ENCODE data around the gene PCDHGA7.
"Not testable (repeated sequence)": the region's sequence is repeated elsewhere in the genome, so short reads cannot be mapped to it uniquely, and the experiment has no call there.

Gene PCDHGA7

DNA sequence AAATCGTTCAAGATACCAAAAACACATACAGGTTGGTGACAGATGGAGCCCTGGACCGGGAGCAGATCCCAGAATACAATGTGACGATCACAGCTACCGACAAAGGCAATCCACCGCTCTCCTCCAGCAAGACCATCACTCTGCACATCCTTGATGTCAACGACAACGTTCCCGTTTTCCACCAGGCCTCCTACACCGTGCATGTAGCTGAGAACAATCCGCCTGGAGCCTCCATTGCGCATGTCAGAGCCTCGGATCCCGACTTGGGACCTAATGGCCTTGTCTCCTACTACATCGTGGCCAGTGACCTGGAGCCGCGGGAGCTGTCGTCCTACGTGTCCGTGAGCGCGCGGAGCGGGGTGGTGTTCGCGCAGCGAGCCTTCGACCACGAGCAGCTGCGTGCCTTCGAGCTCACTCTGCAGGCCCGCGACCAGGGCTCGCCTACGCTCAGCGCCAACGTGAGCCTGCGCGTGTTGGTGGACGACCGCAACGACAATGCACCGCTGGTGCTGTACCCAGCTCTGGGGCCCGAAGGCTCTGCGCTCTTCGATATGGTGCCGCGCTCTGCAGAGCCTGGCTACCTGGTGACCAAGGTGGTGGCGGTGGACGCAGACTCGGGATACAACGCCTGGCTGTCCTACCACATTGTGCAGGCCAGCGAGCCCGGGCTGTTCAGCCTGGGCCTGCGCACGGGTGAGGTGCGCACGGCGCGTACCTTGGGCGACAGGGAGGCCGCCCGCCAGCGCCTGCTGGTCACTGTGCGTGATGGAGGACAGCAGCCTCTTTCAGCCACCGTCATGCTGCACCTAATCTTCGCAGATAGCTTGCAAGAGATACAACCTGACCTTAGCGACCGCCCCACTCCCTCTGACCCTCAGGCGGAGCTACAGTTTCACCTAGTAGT is 10.7 kb upstream of the PCDHGA7 start:
- peak overlapping the region; percentile 23 to 75 for H3K4me3 ChIP-seq (ENCODE audit: low read depth in 1 of 2, low read length in 2 of 2)

DNA sequence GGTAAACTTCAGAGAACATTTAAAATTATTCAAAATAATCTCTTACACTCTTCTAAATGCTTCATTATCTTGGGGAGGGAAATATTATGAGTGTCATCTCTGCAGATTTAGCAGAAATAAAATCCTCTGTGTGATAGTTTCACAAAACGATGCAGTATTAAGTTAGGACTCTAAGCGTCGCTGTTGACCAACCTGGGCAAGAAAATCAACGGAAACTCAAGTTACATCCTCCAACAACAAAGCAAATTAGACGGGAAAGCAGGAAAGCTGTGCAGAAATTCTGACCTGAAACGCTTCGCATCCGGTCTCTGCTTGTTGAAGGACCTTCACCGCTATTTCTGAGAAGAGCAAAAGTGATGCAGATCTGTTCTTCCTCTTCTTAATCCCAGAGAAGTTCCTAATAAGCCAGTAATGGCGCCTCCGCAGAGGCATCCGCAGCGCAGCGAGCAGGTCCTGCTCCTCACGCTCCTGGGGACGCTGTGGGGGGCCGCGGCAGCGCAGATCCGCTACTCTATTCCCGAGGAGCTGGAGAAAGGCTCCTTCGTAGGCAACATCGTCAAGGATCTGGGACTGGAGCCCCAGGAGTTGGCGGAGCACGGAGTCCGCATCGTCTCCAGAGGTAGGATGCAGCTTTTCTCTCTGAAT is 8.7 kb upstream of the PCDHGA7 start, which contains the start of gene PCDHGA6:
Gene PCDHGA6, plus strand, starts transcription at position 219 of the 645 bp plus-strand sequence. Its CDS starts 193 bp downstream, at position 412.
- Histone ChIP-seq H3K27me3 (ENCODE audit: low read depth, low read length) (no peaks in the 10 kb centered on the region), H3K4me1 (ENCODE audit: control insufficient read depth in 1 of 2, insufficient read depth in 2 of 2, low read length in 2 of 2) (no peaks in the 10 kb centered on the region), H3K4me3 (ENCODE audit: low read depth in 1 of 2, low read length in 2 of 2) (peak within 1 kb of the TSS; percentile 34 to 75), H3K9me3 (ENCODE audit: control insufficient read depth in 1 of 2, low read length in 2 of 2) (peaks cover 45 to 81% of the 10 kb centered on the region in 2 donors), H3K36me3 (ENCODE audit: control insufficient read depth in 1 of 2, insufficient read depth in 2 of 2, low read length in 2 of 2) (peaks cover 0 to 32% of the 10 kb centered on the region in 2 donors), H3K27ac (ENCODE audit: low read length) (no peak within 1 kb of the TSS)

More for the DNA sequence above, 10.7 kb upstream of the PCDHGA7 start:
- Histone ChIP-seq H3K27ac (ENCODE audit: low read length) (no peak overlapping the region), H3K36me3 (ENCODE audit: control insufficient read depth in 1 of 2, insufficient read depth in 2 of 2, low read length in 2 of 2) (peaks cover 0 to 27% of the 10 kb centered on the region in 2 donors), H3K9me3 (ENCODE audit: control insufficient read depth in 1 of 2, low read length in 2 of 2) (peaks cover 51 to 77% of the 10 kb centered on the region in 2 donors), H3K27me3 (ENCODE audit: low read depth, low read length) (no peaks in the 10 kb centered on the region), H3K4me1 (ENCODE audit: control insufficient read depth in 1 of 2, insufficient read depth in 2 of 2, low read length in 2 of 2) (no peaks in the 10 kb centered on the region)

DNA sequence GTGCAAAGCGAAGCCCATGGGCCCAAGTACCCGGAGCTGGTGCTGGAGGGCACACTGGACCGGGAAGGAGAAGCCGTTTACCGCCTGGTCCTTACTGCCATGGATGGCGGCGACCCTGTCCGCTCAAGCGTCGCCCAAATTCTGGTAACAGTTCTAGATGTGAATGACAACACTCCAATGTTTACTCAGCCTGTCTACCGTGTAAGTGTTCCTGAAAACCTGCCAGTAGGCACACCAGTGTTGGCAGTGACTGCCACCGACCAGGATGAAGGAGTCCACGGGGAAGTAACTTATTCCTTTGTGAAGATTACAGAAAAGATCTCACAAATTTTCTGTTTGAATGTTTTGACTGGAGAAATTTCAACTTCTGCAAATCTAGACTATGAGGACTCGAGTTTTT is 7.9 kb upstream of the PCDHGA7 start:
- no peaks in the 10 kb centered on the region for H3K4me1 ChIP-seq (ENCODE audit: control insufficient read depth in 1 of 2, insufficient read depth in 2 of 2, low read length in 2 of 2)
- no peaks in the 10 kb centered on the region for H3K27me3 ChIP-seq (ENCODE audit: low read depth, low read length)
- H3K27ac ChIP-seq (ENCODE audit: low read length) = no peak overlapping the region
- peaks cover 0 to 32% of the 10 kb centered on the region in 2 donors for H3K36me3 ChIP-seq (ENCODE audit: control insufficient read depth in 1 of 2, insufficient read depth in 2 of 2, low read length in 2 of 2)
- H3K4me3 ChIP-seq (ENCODE audit: low read depth in 1 of 2, low read length in 2 of 2) = peak overlapping the region; percentile 34 to 75
- H3K9me3 ChIP-seq (ENCODE audit: control insufficient read depth in 1 of 2, low read length in 2 of 2) = peaks cover 48 to 83% of the 10 kb centered on the region in 2 donors

DNA sequence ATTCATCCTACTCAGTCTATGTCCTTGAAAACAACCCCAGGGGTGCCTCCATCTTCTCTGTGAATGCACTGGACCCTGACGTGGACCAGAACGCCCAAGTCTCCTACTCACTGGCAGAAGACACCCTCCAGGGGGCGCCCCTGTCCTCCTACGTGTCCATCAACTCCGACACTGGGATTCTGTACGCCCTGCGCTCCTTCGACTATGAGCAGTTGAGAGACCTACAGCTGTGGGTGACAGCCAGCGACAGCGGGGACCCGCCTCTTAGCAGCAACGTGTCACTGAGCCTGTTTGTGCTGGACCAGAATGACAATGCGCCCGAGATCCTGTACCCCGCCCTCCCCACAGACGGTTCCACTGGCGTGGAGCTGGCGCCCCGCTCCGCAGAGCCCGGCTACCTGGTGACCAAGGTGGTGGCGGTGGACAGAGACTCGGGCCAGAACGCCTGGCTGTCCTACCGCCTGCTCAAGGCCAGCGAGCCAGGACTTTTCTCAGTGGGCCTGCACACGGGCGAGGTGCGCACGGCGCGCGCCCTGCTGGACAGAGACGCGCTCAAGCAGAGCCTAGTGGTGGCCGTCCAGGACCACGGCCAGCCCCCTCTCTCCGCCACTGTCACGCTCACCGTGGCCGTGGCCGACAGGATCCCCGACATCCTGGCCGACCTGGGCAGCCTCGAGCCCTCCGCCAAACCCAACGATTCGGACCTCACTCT is 6.9 kb upstream of the PCDHGA7 start:
- not testable (repeated sequence) for H3K4me1 ChIP-seq (ENCODE audit: control insufficient read depth in 1 of 2, insufficient read depth in 2 of 2, low read length in 2 of 2); H3K27ac ChIP-seq (ENCODE audit: low read length); H3K27me3 ChIP-seq (ENCODE audit: low read depth, low read length)
- Histone ChIP-seq H3K36me3 (ENCODE audit: control insufficient read depth in 1 of 2, insufficient read depth in 2 of 2, low read length in 2 of 2) (peaks cover 0 to 25% of the 10 kb centered on the region in 2 donors), H3K9me3 (ENCODE audit: control insufficient read depth in 1 of 2, low read length in 2 of 2) (peaks cover 51 to 83% of the 10 kb centered on the region in 2 donors), H3K4me3 (ENCODE audit: low read depth in 1 of 2, low read length in 2 of 2) (peak overlapping the region in 1 of 2 donors; percentile 75)

DNA sequence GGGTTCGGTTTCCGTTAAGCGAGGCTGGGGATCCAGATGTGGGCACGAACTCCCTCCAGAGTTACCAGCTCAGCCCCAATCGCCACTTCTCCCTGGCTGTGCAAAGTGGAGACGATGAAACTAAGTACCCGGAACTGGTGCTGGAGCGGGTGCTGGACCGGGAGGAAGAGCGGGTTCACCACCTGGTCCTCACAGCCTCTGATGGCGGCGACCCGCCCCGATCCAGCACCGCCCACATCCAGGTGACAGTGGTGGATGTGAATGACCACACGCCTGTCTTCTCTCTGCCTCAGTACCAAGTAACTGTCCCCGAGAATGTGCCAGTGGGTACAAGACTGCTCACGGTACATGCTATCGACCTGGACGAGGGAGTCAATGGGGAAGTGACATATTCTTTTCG is 803 bp downstream of the PCDHGA7 start:
- Histone ChIP-seq H3K36me3 (ENCODE audit: control insufficient read depth in 1 of 2, insufficient read depth in 2 of 2, low read length in 2 of 2) (peaks cover 0 to 11% of the 10 kb centered on the region in 2 donors), H3K4me3 (ENCODE audit: low read depth in 1 of 2, low read length in 2 of 2) (peak overlapping the region; percentile 45 to 73), H3K27ac (ENCODE audit: low read length) (no peak overlapping the region), H3K4me1 (ENCODE audit: control insufficient read depth in 1 of 2, insufficient read depth in 2 of 2, low read length in 2 of 2) (no peaks in the 10 kb centered on the region), H3K27me3 (ENCODE audit: low read depth, low read length) (no peaks in the 10 kb centered on the region), H3K9me3 (ENCODE audit: control insufficient read depth in 1 of 2, low read length in 2 of 2) (peaks cover 63 to 84% of the 10 kb centered on the region in 2 donors)

DNA sequence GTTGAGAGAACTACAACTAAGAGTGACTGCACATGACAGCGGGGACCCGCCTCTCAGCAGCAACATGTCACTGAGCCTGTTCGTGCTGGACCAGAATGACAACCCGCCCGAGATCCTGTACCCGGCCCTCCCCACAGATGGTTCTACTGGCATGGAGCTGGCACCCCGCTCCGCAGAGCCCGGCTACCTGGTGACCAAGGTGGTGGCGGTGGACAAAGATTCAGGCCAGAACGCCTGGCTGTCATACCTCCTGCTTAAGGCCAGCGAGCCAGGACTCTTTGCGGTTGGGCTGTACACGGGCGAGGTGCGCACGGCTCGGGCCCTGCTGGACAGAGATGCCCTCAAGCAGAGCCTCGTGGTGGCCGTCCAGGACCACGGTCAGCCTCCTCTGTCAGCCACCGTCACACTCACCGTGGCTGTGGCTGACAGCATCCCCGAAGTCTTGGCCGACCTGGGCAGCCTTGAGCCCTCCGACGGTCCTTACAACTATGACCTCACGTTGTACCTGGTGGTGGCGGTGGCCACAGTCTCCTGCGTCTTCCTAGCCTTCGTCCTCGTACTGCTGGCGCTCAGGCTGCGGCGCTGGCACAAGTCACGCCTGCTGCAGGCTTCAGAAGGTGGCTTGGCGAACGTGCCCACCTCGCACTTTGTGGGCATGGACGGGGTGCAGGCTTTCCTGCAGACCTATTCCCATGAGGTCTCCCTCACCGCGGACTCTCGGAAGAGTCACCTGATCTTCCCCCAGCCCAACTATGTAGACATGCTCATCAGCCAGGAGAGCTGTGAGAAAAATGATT is 2.1 kb downstream of the PCDHGA7 start:
- no peaks in the 10 kb centered on the region for H3K27me3 ChIP-seq (ENCODE audit: low read depth, low read length)
- H3K4me3 ChIP-seq (ENCODE audit: low read depth in 1 of 2, low read length in 2 of 2) = peak overlapping the region in 1 of 2 donors; percentile 73
- H3K36me3 ChIP-seq (ENCODE audit: control insufficient read depth in 1 of 2, insufficient read depth in 2 of 2, low read length in 2 of 2) = peaks cover 0 to 11% of the 10 kb centered on the region in 2 donors
- H3K4me1 ChIP-seq (ENCODE audit: control insufficient read depth in 1 of 2, insufficient read depth in 2 of 2, low read length in 2 of 2) = no peaks in the 10 kb centered on the region
- H3K9me3 ChIP-seq (ENCODE audit: control insufficient read depth in 1 of 2, low read length in 2 of 2) = peaks cover 63 to 87% of the 10 kb centered on the region in 2 donors
- no peak overlapping the region for H3K27ac ChIP-seq (ENCODE audit: low read length)

DNA sequence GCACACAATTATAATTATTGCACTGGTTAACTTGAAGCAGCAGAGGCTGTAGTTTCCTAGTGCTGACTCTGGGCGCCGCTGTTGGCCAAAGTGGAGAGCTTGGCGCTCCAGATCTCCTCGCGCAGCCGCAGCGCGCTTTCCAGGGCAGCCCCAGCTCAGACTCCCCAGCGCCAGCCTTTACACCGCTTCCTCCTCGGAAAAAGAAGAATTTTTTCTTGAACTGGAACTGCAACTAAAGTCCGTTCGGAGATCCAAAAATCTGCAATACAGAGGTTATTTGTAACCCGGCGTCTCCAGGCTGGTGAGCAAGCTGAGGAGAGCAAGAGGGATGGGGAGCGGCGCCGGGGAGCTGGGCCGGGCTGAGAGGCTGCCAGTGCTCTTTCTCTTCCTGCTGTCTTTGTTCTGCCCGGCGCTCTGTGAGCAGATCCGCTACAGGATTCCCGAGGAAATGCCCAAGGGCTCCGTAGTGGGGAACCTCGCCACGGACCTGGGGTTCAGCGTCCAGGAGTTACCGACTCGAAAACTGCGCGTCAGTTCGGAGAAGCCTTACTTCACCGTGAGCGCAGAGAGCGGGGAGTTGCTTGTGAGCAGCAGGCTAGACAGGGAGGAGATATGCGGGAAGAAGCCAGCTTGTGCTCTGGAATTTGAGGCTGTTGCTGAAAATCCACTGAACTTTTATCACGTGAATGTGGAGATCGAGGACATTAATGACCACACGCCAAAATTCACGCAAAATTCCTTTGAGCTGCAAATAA is 5.2 kb downstream of the PCDHGA7 start, which contains the start of gene PCDHGB4:
Gene PCDHGB4, plus strand, starts transcription at position 142 of the 755 bp plus-strand sequence. Its CDS starts 187 bp downstream, at position 329.
- Histone ChIP-seq H3K4me3 (ENCODE audit: low read depth in 1 of 2, low read length in 2 of 2) (peak within 1 kb of the TSS; percentile 38 to 73), H3K9me3 (ENCODE audit: control insufficient read depth in 1 of 2, low read length in 2 of 2) (peaks cover 69 to 94% of the 10 kb centered on the region in 2 donors)
- H3K27me3 ChIP-seq (ENCODE audit: low read depth, low read length); H3K27ac ChIP-seq (ENCODE audit: low read length); H3K4me1 ChIP-seq (ENCODE audit: control insufficient read depth in 1 of 2, insufficient read depth in 2 of 2, low read length in 2 of 2); H3K36me3 ChIP-seq (ENCODE audit: control insufficient read depth in 1 of 2, insufficient read depth in 2 of 2, low read length in 2 of 2): not testable (repeated sequence)

DNA sequence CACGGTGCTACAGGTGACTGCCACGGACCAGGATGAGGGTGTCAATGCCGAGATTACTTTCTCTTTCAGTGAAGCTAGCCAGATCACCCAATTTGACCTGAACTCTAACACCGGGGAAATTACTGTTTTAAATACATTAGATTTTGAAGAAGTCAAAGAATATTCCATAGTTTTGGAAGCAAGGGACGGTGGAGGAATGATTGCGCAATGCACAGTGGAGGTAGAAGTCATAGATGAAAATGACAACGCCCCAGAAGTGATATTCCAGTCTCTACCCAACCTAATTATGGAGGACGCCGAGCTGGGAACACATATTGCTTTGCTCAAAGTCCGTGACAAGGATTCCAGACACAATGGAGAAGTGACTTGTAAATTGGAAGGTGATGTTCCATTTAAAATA is 6.1 kb downstream of the PCDHGA7 start:
- no peak overlapping the region for H3K27ac ChIP-seq (ENCODE audit: low read length)
- H3K36me3 ChIP-seq (ENCODE audit: control insufficient read depth in 1 of 2, insufficient read depth in 2 of 2, low read length in 2 of 2) = peaks cover 0 to 7% of the 10 kb centered on the region in 2 donors
- no peaks in the 10 kb centered on the region for H3K4me1 ChIP-seq (ENCODE audit: control insufficient read depth in 1 of 2, insufficient read depth in 2 of 2, low read length in 2 of 2)
- H3K9me3 ChIP-seq (ENCODE audit: control insufficient read depth in 1 of 2, low read length in 2 of 2) = peaks cover 72 to 94% of the 10 kb centered on the region in 2 donors
- no peaks in the 10 kb centered on the region for H3K27me3 ChIP-seq (ENCODE audit: low read depth, low read length)
- peak overlapping the region; percentile 38 to 73 for H3K4me3 ChIP-seq (ENCODE audit: low read depth in 1 of 2, low read length in 2 of 2)

DNA sequence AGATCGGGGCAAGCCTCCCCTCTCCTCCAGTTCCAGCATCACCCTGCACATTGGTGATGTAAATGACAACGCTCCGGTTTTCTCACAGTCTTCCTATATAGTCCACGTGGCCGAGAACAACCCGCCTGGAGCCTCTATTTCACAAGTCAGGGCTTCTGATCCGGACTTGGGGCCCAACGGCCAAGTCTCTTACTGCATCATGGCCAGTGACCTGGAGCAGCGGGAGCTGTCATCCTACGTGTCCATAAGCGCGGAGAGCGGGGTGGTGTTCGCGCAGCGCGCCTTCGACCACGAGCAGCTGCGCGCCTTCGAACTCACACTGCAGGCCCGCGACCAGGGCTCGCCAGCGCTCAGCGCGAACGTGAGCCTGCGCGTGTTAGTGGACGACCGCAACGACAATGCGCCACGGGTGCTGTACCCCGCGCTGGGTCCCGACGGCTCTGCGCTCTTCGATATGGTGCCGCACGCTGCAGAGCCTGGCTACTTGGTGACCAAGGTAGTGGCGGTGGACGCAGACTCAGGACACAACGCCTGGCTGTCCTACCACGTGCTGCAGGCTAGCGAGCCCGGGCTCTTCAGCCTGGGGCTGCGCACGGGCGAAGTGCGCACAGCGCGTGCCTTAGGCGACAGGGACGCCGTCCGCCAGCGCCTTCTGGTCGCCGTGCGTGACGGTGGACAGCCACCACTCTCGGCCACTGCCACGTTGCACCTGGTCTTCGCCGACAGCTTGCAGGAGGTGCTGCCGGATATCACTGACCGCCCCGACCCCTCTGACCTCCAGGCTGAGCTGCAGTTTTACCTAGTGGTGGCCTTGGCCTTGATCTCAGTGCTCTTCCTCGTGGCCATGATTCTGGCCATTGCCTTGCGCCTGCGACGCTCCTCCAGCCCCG is 6.9 kb downstream of the PCDHGA7 start:
- Histone ChIP-seq H3K27ac (ENCODE audit: low read length) (no peak overlapping the region), H3K36me3 (ENCODE audit: control insufficient read depth in 1 of 2, insufficient read depth in 2 of 2, low read length in 2 of 2) (peaks cover 0 to 7% of the 10 kb centered on the region in 2 donors), H3K4me3 (ENCODE audit: low read depth in 1 of 2, low read length in 2 of 2) (peak overlapping the region in 1 of 2 donors; percentile 73), H3K4me1 (ENCODE audit: control insufficient read depth in 1 of 2, insufficient read depth in 2 of 2, low read length in 2 of 2) (no peaks in the 10 kb centered on the region), H3K9me3 (ENCODE audit: control insufficient read depth in 1 of 2, low read length in 2 of 2) (peaks cover 75 to 95% of the 10 kb centered on the region in 2 donors), H3K27me3 (ENCODE audit: low read depth, low read length) (no peaks in the 10 kb centered on the region)

Measured in muscle layer of duodenum (tissue), 2 donors.